GM12865 (cell line): ENCODE measurements around the gene CD3E.

Source experiments
- DNase-seq: peaks from one replicate; pipeline ENCODE4 v3.0.0; 2010; ENCODE audit warnings: low read depth
- H3K4me3 ChIP-seq: 2 replicates; pipeline ENCODE4 v1.5.1; 2011; ENCODE audit warnings: mild to moderate bottlenecking, low read depth, low read length, control low read depth
- CTCF ChIP-seq: IDR thresholded peaks from 2 replicates; pipeline ENCODE4 v1.5.1; 2011; ENCODE audit warnings: low read length, control low read depth, low read depth, inconsistent platforms; ENCODE audit not compliant: insufficient read depth; ENCODE audit errors: missing control alignments

The CD3E gene

DNA sequence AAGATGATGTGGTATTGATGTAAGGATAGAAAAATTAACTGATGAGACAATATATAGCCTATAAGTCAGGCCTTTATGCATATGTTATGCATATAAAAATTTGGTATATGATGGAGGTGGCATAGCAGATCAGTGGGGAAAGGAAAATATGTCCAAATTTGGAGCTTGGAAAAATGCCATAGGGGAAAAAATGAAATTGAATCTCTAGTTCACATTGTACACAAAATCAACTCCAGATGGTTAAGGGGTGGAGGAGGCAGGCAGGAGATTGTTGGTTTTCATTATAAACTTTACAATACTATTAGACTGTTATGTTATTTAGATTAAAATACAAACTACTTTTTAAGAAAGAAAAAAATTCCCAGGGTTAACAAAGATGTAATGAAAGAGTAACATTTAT, 15.1 kb upstream of the CD3E start:
- TF ChIP-seq CTCF, result no peak
- H3K4me3 ChIP-seq, result no peak overlapping the region
- no peak for DNase-seq

GRCh38 chr11:118290923-118291322, 13.6 kb upstream of the CD3E start:
- no peak overlapping the region for H3K4me3 ChIP-seq
- DNase-seq, result peak; percentile 48
- peak; percentile 41 for TF ChIP-seq CTCF

- DNase-seq, result no peak
- no peak for TF ChIP-seq CTCF
- no peak overlapping the region for H3K4me3 ChIP-seq
Observed at GRCh38 chr11:118291477-118292135, 12.9 kb upstream of the CD3E start.

GRCh38 chr11:118294053-118294452, 10.5 kb upstream of the CD3E start:
- TF ChIP-seq CTCF, result no peak
- no peak for DNase-seq
- H3K4me3 ChIP-seq, result no peak overlapping the region

GRCh38 chr11:118295199-118295598, 9.3 kb upstream of the CD3E start:
- no peak for TF ChIP-seq CTCF
- no peak for DNase-seq
- H3K4me3 ChIP-seq, result no peak overlapping the region

GRCh38 chr11:118295815-118296454, 8.6 kb upstream of the CD3E start:
- peak; percentile 54 for DNase-seq
- no peak overlapping the region for H3K4me3 ChIP-seq
- TF ChIP-seq CTCF, result peak; percentile 43
